Measurements from ENCODE around the gene PJA1.
A peak's percentile ranks its signal among the peaks of the same experiment; 100 is the strongest.

The PJA1 gene, protein sequence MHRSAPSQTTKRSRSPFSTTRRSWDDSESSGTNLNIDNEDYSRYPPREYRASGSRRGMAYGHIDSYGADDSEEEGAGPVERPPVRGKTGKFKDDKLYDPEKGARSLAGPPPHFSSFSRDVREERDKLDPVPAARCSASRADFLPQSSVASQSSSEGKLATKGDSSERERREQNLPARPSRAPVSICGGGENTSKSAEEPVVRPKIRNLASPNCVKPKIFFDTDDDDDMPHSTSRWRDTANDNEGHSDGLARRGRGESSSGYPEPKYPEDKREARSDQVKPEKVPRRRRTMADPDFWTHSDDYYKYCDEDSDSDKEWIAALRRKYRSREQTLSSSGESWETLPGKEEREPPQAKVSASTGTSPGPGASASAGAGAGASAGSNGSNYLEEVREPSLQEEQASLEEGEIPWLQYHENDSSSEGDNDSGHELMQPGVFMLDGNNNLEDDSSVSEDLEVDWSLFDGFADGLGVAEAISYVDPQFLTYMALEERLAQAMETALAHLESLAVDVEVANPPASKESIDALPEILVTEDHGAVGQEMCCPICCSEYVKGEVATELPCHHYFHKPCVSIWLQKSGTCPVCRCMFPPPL

DNA sequence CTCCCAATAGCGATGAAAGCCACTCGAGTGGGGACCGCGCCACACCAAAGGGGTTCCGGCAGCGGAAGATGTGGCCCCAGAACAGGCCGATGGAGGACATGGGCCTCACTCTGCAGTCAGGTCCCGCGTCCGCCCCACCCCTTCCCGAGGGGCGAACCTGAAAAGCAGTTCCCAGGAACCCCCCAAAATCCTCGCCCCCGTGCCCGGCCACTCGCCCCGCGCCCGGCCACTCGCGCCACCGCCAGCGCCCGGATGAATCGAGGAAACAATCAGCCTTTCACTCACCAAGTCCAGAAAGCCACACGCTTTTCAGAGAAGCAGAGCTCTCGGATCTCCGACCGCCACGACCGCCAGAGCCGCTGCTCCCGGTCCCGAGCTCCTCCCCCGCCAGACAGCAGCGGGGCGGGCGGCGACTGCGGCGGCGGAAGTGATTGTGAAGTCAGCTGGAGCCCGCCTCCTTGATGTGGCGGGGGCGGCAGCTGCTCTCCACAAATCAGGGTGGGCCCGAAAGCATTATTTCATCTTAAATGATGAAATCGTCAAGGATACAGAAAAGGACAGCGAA lies at the start of gene PJA1:
Gene PJA1, minus strand, starts transcription at position 367 of the 565 bp plus-strand sequence. CDS start 2,380 bp downstream, outside the sequence.
- DNase-seq: peak; percentile 71

- no peak for DNase-seq
Observed at GRCh38 chrX:69214463-69214862, 49.2 kb upstream of the PJA1 start.

DNA sequence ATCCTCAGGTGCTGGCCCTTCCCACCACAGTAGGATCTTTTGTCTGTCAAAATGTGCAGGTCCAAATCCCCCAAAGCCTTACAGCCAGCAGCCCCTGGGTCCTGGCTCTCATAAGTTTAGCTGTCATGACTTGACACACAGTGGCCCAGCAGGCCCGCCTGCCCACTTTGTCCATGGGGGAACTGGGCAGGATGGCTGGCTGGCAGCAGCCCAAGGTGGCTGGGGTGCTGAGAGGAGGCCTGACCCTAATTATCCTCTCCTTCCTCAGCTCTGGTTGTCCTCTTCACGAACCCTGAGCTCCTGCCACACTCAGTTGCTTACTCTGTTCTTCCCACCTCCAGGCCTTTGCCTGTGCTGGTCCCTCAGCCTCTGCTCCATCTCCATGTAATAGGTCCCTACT lies 46.4 kb upstream of the PJA1 start:
- no peak for DNase-seq

- DNase-seq: no peak
Observed at GRCh38 chrX:69210581-69210980, 45.3 kb upstream of the PJA1 start.

DNA sequence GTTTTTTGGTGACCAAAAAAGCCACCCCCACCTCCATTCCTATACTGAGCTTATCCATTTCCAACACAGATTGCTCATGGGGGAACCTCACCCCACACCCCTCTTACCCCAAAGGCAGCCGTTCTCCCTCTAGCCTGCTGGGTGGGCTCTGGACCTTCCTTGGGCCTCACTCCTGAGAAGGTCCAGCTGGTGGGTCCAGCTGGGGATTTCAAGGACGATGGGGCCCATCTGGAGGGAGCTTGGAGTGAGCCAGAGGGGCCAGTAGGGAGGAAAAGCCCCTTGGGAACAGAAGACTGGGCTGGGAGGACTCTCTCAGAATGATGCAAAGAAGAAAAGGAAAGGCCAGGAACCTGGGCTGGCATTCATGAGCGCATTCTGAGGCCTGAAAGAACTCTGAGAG lies 42.0 kb upstream of the PJA1 start:
- no peak for DNase-seq

DNA sequence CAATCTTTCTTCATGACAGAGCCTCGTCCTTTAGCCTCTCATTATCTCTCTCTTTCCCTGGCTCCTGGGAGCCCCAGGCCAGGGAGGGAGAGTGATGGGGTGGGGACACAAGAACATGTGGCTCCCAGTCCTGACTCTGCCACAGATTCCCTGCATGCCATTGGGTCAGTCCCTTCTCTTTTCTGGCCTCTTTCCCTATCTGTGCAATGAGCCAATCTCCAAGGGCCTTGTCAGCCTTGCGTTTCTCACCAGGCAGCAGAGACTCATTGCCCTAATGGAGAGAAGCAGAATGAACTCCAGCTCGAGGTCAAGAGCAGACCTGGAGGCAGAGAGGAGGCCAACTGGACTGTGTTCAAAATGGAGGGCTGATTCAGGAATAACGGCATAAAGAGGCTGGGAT lies 38.4 kb upstream of the PJA1 start:
- DNase-seq: no peak

GRCh38 chrX:69197690-69198089 lies 32.4 kb upstream of the PJA1 start:
- DNase-seq: no peak

- DNase-seq: no peak
Observed at GRCh38 chrX:69196666-69197065, 31.4 kb upstream of the PJA1 start.

- no peak for DNase-seq
Observed at GRCh38 chrX:69195810-69196209, 30.6 kb upstream of the PJA1 start.

GRCh38 chrX:69195192-69195591 lies 29.9 kb upstream of the PJA1 start:
- DNase-seq: no peak

GRCh38 chrX:69192603-69193002 lies 27.4 kb upstream of the PJA1 start:
- DNase-seq: no peak

GRCh38 chrX:69189576-69190371 lies 24.5 kb upstream of the PJA1 start:
- no peak for DNase-seq

DNA sequence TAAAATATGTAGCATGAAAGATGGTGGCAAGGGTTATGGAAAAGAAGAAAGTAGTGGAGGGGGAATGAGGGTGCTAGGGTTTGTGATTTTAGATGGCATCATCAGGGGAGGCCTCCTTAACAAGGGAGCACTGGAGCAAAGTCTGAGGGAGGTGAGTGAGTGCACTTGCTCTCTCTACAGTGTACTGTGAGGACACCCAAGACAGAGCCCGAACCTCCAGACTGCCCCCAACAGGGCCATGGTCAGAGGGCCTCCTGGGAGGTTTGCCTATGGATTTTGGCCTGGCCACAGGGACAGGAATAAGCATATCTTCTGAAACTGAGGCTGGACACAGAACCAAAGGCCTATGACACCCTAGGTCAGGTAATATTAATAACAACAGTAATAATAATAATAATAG lies 21.4 kb upstream of the PJA1 start:
- DNase-seq: no peak

GRCh38 chrX:69185886-69186285 lies 20.6 kb upstream of the PJA1 start:
- DNase-seq: no peak

GRCh38 chrX:69185141-69185540 lies 19.9 kb upstream of the PJA1 start:
- DNase-seq: no peak

DNA sequence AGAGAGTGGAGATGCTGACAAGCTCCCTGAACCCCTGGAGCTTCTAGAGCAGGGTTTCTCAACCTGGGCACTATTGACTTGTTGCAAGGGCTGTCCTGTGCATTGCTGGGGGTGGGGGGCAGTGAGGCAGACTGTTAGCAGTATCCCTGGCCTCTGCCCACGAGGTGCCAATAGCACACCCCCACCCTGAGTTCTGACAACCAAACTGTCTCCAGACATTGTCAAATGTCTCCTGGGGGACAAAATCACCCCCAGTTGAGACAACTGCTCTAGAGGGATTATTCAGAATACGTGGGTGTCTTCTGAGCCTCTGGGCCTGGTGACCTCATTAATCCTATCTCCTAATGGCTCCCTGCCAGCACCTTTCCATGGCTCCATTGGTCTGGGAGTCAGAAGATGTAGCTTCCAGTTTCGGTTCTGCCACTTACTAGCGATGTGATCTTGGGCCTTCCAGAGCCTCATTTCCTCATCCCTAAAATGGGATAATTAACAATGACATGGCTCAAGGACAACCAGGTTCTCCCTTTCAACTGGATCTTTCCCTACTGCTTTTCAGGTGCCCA lies 17.6 kb upstream of the PJA1 start:
- no peak for DNase-seq

DNA sequence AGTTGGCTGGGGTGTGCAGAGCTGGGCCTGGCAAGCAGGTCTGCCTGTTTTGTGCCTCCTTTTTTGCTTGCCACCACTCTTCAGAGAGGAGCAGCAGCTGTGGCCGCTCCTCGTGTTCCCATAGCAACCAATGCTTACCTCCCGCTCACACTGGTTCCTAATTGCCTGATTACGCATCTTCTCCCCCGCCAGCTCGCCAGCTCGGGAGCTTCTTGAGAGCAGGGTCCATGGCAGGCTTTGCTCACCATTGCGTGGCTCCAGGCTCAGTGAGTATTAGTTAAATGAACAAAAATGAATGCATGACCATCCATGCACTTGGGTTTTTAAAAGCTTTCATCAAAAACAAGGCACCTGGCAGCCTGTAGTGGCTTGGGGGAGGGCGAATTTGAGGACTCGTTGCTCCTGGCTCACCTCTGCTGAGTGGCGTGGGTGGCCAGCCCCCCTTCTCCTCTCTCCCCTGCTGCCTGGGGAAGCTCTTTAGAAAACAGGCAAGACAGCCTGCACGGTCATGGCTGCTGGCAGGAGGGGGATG lies 14.2 kb upstream of the PJA1 start:
- DNase-seq: no peak

- no peak for DNase-seq
Observed at GRCh38 chrX:69178592-69178991, 13.3 kb upstream of the PJA1 start.

GRCh38 chrX:69177511-69178162 lies 12.4 kb upstream of the PJA1 start:
- no peak for DNase-seq

DNA sequence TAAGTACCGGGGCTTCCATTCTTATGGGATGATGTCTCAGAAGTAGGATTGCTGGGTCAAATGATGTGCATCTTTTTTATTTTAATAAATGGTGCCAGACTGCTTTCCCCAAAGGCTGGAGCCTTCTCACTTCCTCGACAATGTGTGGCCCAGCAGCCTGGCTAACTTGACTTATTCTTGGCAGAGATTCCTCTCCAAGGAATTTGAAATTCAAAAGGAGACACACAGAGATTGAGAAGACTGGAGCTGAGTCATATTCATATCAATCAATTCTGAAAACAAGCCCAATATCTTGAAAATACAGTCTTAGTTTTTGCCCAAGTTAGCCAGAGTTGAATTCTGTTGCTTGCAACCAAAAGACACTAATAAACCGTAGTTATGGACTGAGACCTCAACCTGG lies 10.8 kb upstream of the PJA1 start:
- DNase-seq: no peak

- DNase-seq: no peak
Observed at GRCh38 chrX:69173906-69174305, 8.7 kb upstream of the PJA1 start.

- no peak for DNase-seq
Observed at GRCh38 chrX:69172937-69173336, 7.7 kb upstream of the PJA1 start.

All from stimulated activated CD4-positive, alpha-beta T cell treated with anti-CD3 and anti-CD28 coated beads, Interleukin-4, amount 100 ng/mL, for 1 hour (primary cell).